ENCODE data around the gene HAPLN2.

- TF ChIP-seq POLR2AphosphoS5 (IDR thresholded peaks at IDR 0.05), result no peak
- TF ChIP-seq, protein P1, sequence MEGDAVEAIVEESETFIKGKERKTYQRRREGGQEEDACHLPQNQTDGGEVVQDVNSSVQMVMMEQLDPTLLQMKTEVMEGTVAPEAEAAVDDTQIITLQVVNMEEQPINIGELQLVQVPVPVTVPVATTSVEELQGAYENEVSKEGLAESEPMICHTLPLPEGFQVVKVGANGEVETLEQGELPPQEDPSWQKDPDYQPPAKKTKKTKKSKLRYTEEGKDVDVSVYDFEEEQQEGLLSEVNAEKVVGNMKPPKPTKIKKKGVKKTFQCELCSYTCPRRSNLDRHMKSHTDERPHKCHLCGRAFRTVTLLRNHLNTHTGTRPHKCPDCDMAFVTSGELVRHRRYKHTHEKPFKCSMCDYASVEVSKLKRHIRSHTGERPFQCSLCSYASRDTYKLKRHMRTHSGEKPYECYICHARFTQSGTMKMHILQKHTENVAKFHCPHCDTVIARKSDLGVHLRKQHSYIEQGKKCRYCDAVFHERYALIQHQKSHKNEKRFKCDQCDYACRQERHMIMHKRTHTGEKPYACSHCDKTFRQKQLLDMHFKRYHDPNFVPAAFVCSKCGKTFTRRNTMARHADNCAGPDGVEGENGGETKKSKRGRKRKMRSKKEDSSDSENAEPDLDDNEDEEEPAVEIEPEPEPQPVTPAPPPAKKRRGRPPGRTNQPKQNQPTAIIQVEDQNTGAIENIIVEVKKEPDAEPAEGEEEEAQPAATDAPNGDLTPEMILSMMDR (IDR thresholded peaks at IDR 0.05), result no peak
Measured at GRCh38 chr1:156579472-156579871, 39.7 kb upstream of the HAPLN2 start, which contains the start of gene TTC24.

Data from prostate gland (tissue), 2 donors.